ENCODE measurements around the gene BCAR1. TPM values are rescaled to one million over a fixed set of nuclear protein-coding genes. Genes with fewer than 3 reads are reported as not detected.

Gene BCAR1
- total and polyA plus RNA-seq, 3 donors from 2014 or later = 83.8 to 201 (median 139) TPM

GRCh38 chr16:75239542-75240122, 11.8 kb downstream of the BCAR1 start:
- Histone ChIP-seq H3K27ac (peak overlapping the region; percentile 71 to 79), H3K4me3 (no peak overlapping the region), H3K9me3 (no peaks in the 10 kb centered on the region), H3K27me3 (no peaks in the 10 kb centered on the region), H3K4me1 (peaks cover 72% of the 10 kb centered on the region), H3K36me3 (ENCODE audit: low read depth, missing control alignments) (no peaks in the 10 kb centered on the region)
- DNase-seq = no peak
- no peak for TF ChIP-seq CTCF (IDR thresholded peaks at IDR 0.05)
- no peak for TF ChIP-seq POLR2A (IDR thresholded peaks at IDR 0.05)
- intact Hi-C loops (cut with DNase I; ENCODE audit: low total_unique reads) = loop anchor here (10.0 kb wide), 1 partner anchor 145 kb away; no protein-coding TSS in a partner anchor
- 62 to 75% methylated on average over 6 to 18 of the region's 19 CpGs for WGBS, 2 donors

GRCh38 chr16:75238853-75239541, 12.4 kb downstream of the BCAR1 start:
- WGBS, 2 donors = 24 to 34% methylated on average over 3 to 16 of the region's 16 CpGs
- H3K9me3 ChIP-seq = no peaks in the 10 kb centered on the region
- no peak for DNase-seq

DNA sequence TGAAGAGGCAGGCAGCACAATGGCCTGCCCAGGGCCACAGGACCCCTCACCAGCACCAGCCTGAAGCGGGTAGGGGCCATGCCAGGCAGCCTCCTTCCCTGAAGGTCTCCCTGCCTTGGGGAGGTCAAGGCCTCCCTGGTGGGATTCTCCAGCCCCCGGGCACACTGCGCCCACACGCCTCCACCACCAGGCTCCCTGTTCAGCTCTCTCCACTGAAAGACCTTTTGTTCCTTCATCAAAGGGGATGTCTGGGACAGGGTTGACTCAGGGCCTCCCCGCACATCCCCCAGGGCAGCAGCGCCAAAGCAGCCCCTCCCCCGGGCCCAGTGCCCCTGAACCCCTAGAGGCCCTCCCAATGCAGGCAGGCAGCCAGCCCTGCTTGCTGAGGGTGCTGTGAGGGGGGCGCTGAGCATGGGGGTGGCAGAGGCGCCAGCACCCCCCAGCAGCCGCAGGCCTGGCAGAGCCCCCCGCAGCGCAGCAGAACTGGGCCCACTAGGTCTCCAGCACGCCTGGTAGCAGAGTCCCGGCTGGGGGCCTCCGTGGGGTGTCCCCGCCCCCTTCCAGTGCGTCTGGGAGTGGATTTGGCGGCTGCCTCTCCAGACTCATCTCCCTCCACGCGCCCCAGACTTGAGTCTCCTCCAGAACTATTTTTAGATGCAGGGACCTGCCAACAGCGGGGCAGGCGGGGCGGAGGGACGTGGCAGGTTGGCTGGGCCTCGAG, 13.1 kb downstream of the BCAR1 start:
- Histone ChIP-seq H3K27me3 (no peaks in the 10 kb centered on the region), H3K4me1 (peaks cover 70% of the 10 kb centered on the region), H3K27ac (peak overlapping the region; percentile 71 to 79), H3K9me3 (no peaks in the 10 kb centered on the region), H3K4me3 (no peak overlapping the region), H3K36me3 (ENCODE audit: low read depth, missing control alignments) (no peaks in the 10 kb centered on the region)
- intact Hi-C loops (cut with DNase I; ENCODE audit: low total_unique reads) = loop anchor here (10.0 kb wide), 1 partner anchor 147 kb away; no protein-coding TSS in a partner anchor
- WGBS, 2 donors = 28 to 60% methylated on average over 1 to 13 of the region's 25 CpGs
- TF ChIP-seq POLR2A (IDR thresholded peaks at IDR 0.05) (no peak), CTCF (IDR thresholded peaks at IDR 0.05) (peak in 1 of 3 experiments; percentile 11)
- DNase-seq = peak; percentile 94

More at GRCh38 chr16:75238853-75239541, 12.4 kb downstream of the BCAR1 start:
- Histone ChIP-seq H3K27ac (peak overlapping the region; percentile 71 to 79), H3K36me3 (ENCODE audit: low read depth, missing control alignments) (no peaks in the 10 kb centered on the region), H3K4me1 (peaks cover 71% of the 10 kb centered on the region), H3K4me3 (no peak overlapping the region), H3K27me3 (no peaks in the 10 kb centered on the region)
- TF ChIP-seq POLR2A (IDR thresholded peaks at IDR 0.05) (no peak), CTCF (IDR thresholded peaks at IDR 0.05) (peak in 1 of 3 experiments; percentile 19)
- intact Hi-C loops (cut with DNase I; ENCODE audit: low total_unique reads) = loop anchor here (10.0 kb wide), 1 partner anchor 146 kb away; no protein-coding TSS in a partner anchor

DNA sequence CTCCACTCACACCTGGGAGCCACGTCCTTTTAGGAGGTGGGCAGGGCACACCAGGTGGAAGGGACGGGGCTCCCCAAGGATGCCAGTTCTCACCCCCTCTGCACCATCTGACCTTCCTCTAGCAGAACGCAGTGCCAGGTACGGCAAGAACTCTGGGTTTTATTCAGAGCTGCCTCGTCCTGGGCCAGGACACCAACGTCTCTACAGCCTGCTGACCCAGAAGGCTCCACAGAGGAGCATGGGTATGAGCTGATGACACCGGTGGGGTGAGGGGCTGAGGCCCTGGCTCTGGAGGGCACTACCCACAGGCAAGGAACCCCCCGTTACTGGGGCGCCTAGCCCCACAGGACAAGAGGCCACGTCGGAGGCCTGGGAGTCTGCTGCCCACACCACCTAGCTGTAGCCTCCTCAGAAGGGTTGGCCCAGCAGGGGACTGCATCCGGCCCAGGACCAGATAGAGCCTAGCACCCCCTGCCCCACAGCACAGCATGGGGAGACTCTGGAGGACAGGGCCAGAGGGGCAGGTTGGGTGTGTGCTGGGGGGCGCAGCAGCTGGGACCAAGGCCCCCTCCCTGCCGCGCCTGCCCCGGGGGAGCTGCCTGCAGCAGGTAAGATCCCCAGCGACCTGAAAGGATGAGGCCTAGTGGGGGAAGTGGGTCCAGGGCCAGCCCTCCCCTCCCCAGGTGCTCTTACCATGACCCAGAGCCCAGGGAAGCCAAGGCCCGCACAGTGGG, 13.9 kb downstream of the BCAR1 start:
- Histone ChIP-seq H3K36me3 (ENCODE audit: low read depth, missing control alignments) (no peaks in the 10 kb centered on the region), H3K27ac (peak overlapping the region; percentile 71 to 79), H3K27me3 (no peaks in the 10 kb centered on the region), H3K4me3 (no peak overlapping the region), H3K9me3 (no peaks in the 10 kb centered on the region), H3K4me1 (peaks cover 65% of the 10 kb centered on the region)
- 65 to 73% methylated on average over 10 to 11 of the region's 18 CpGs for WGBS, 2 donors
- DNase-seq = no peak
- intact Hi-C loops (cut with DNase I; ENCODE audit: low total_unique reads) = loop anchor here (10.0 kb wide), 1 partner anchor 147 kb away; no protein-coding TSS in a partner anchor
- TF ChIP-seq CTCF (IDR thresholded peaks at IDR 0.05) (no peak), POLR2A (IDR thresholded peaks at IDR 0.05) (no peak)
